Osteocyte (in vitro differentiated cells): ENCODE results near the gene PLXNA2. TPM values are rescaled to one million over a fixed set of nuclear protein-coding genes. Genes with fewer than 3 reads are reported as not detected.
A peak's percentile ranks its signal among the peaks of the same experiment; 100 is the strongest.

Experiments used
- DNase-seq: peaks from one replicate; pipeline ENCODE4 v3.0.0; 2021; ENCODE audit warnings: mixed read lengths; ENCODE audit not compliant: unreplicated experiment; ENCODE audit errors: extremely low spot score
- H3K27ac Mint-ChIP-seq: one replicate; pipeline ENCODE4 v1.8.0; 2021; ENCODE audit warnings: mild to moderate bottlenecking, mixed read lengths; ENCODE audit not compliant: unreplicated experiment
- H3K27me3 Mint-ChIP-seq: one replicate; pipeline ENCODE4 v1.8.0; 2021; ENCODE audit warnings: mixed read lengths; ENCODE audit not compliant: unreplicated experiment
- H3K36me3 Mint-ChIP-seq: one replicate; pipeline ENCODE4 v1.8.0; 2021; ENCODE audit warnings: mixed read lengths; ENCODE audit not compliant: unreplicated experiment
- H3K4me1 Mint-ChIP-seq: one replicate; pipeline ENCODE4 v1.8.0; 2021; ENCODE audit warnings: mixed read lengths; ENCODE audit not compliant: unreplicated experiment
- H3K4me3 Mint-ChIP-seq: one replicate; pipeline ENCODE4 v1.8.0; 2021; ENCODE audit warnings: mild to moderate bottlenecking, moderate library complexity, mixed read lengths; ENCODE audit not compliant: unreplicated experiment
- H3K9me3 Mint-ChIP-seq: one replicate; pipeline ENCODE4 v1.8.0; 2021; ENCODE audit warnings: mixed read lengths; ENCODE audit not compliant: unreplicated experiment
- CTCF ChIP-seq: fragments of 200-600 bp; sonication (generic); IDR thresholded peaks from 2 replicates; pipeline ENCODE4 v1.5.0; 2021; ENCODE audit warnings: antibody characterized with exemption, mild to moderate bottlenecking, moderate library complexity
- total RNA-seq: library from RNA; stranded (reverse); gene quantifications from 2 replicates; pipeline ENCODE4 v1.2.1, GENCODE V29; 2021

PLXNA2 gene
- total RNA-seq, 1 donor from 2014 or later = 19.5 TPM

GRCh38 chr1:208101661-208102431 lies 142.3 kb downstream of the PLXNA2 start:
- Mint-ChIP-seq H3K27ac (no peak overlapping the region), H3K4me1 (peaks cover 32% of the 10 kb centered on the region), H3K36me3 (peaks cover 13% of the 10 kb centered on the region), H3K9me3 (no peaks in the 10 kb centered on the region), H3K4me3 (no peak overlapping the region), H3K27me3 (no peaks in the 10 kb centered on the region)
- no peak for DNase-seq
- no peak for TF ChIP-seq CTCF

- Mint-ChIP-seq H3K27me3 (no peaks in the 10 kb centered on the region), H3K27ac (no peak overlapping the region), H3K9me3 (no peaks in the 10 kb centered on the region), H3K36me3 (peaks cover 15% of the 10 kb centered on the region), H3K4me1 (peaks cover 27% of the 10 kb centered on the region), H3K4me3 (no peak overlapping the region)
- no peak for DNase-seq
- no peak for TF ChIP-seq CTCF
Measured at GRCh38 chr1:208100906-208101305, 143.3 kb downstream of the PLXNA2 start.

- Mint-ChIP-seq H3K27me3 (no peaks in the 10 kb centered on the region), H3K36me3 (peaks cover 15% of the 10 kb centered on the region)
Measured at GRCh38 chr1:208100106-208100505, 144.1 kb downstream of the PLXNA2 start.

GRCh38 chr1:208098773-208099172 lies 145.4 kb downstream of the PLXNA2 start:
- Mint-ChIP-seq H3K27me3 (no peaks in the 10 kb centered on the region), H3K36me3 (peaks cover 20% of the 10 kb centered on the region), H3K4me3 (no peak overlapping the region), H3K9me3 (no peaks in the 10 kb centered on the region), H3K4me1 (peaks cover 12% of the 10 kb centered on the region), H3K27ac (no peak overlapping the region)
- no peak for TF ChIP-seq CTCF
- no peak for DNase-seq

More at GRCh38 chr1:208100106-208100505, 144.1 kb downstream of the PLXNA2 start:
- no peaks in the 10 kb centered on the region for H3K9me3 Mint-ChIP-seq
- H3K27ac Mint-ChIP-seq = no peak overlapping the region
- no peak for DNase-seq
- TF ChIP-seq CTCF = no peak
- H3K4me3 Mint-ChIP-seq = no peak overlapping the region
- H3K4me1 Mint-ChIP-seq = peaks cover 19% of the 10 kb centered on the region

- Mint-ChIP-seq H3K27me3 (no peaks in the 10 kb centered on the region), H3K4me1 (peaks cover 24% of the 10 kb centered on the region), H3K36me3 (peaks cover 18% of the 10 kb centered on the region), H3K9me3 (peaks cover 3% of the 10 kb centered on the region), H3K4me3 (no peak overlapping the region), H3K27ac (peak overlapping the region; percentile 18)
- DNase-seq = no peak
- TF ChIP-seq CTCF = peak; percentile 72
Measured at GRCh38 chr1:208093754-208094719, 150.1 kb downstream of the PLXNA2 start.
